ENCODE data around the gene MIPEP.

The MIPEP gene

GRCh38 chr13:23725922-23726321 is 163.3 kb downstream of the MIPEP start:
- Histone ChIP-seq H3K79me2 (ENCODE audit: insufficient read depth, low read length) (no peaks in the 10 kb centered on the region), H3K4me1 (ENCODE audit: insufficient read depth, low read length, severe bottlenecking) (no peaks in the 10 kb centered on the region), H3K9me3 (ENCODE audit: low read length) (no peaks in the 10 kb centered on the region), H3K36me3 (ENCODE audit: insufficient read depth, low read length) (no peaks in the 10 kb centered on the region), H3K27ac (ENCODE audit: low read depth, low read length, poor library complexity, severe bottlenecking) (no peak overlapping the region), H2AFZ (ENCODE audit: low read length) (no peak overlapping the region), H3K9ac (ENCODE audit: low read length) (no peak overlapping the region), H3F3A (ENCODE audit: insufficient read depth, low read length) (no peaks in the 10 kb centered on the region), H3K9me2 (ENCODE audit: low read depth, low read length) (no peaks in the 10 kb centered on the region), H3K27me3 (ENCODE audit: insufficient read depth, low read length) (no peaks in the 10 kb centered on the region), H3K4me2 (ENCODE audit: low read length) (no peak overlapping the region), H4K20me1 (ENCODE audit: insufficient read depth, low read length) (no peaks in the 10 kb centered on the region), H3K4me3 (ENCODE audit: low read depth, low read length, poor library complexity, severe bottlenecking) (no peak overlapping the region)
- TF ChIP-seq CTCF (IDR thresholded peaks at IDR 0.05; ENCODE audit: low read length) (no peak), EZH2 (IDR thresholded peaks at IDR 0.05; ENCODE audit: borderline replicate concordance, low read length) (no peak)

GRCh38 chr13:23724196-23724970 is 164.8 kb downstream of the MIPEP start:
- no peak overlapping the region for H3K4me2 ChIP-seq (ENCODE audit: low read length)
- TF ChIP-seq CTCF (IDR thresholded peaks at IDR 0.05; ENCODE audit: low read length): no peak
- TF ChIP-seq EZH2 (IDR thresholded peaks at IDR 0.05; ENCODE audit: borderline replicate concordance, low read length): no peak
- H3K79me2 ChIP-seq (ENCODE audit: insufficient read depth, low read length): no peaks in the 10 kb centered on the region
- H3K4me3 ChIP-seq (ENCODE audit: low read depth, low read length, poor library complexity, severe bottlenecking): no peak overlapping the region
- H3K4me1 ChIP-seq (ENCODE audit: insufficient read depth, low read length, severe bottlenecking): no peaks in the 10 kb centered on the region
- no peaks in the 10 kb centered on the region for H3K9me2 ChIP-seq (ENCODE audit: low read depth, low read length)
- H3F3A ChIP-seq (ENCODE audit: insufficient read depth, low read length): no peaks in the 10 kb centered on the region
- no peak overlapping the region for H3K27ac ChIP-seq (ENCODE audit: low read depth, low read length, poor library complexity, severe bottlenecking)
- H3K36me3 ChIP-seq (ENCODE audit: insufficient read depth, low read length): no peaks in the 10 kb centered on the region
- H3K27me3 ChIP-seq (ENCODE audit: insufficient read depth, low read length): no peaks in the 10 kb centered on the region
- H4K20me1 ChIP-seq (ENCODE audit: insufficient read depth, low read length): no peaks in the 10 kb centered on the region
- H3K9ac ChIP-seq (ENCODE audit: low read length): no peak overlapping the region
- no peaks in the 10 kb centered on the region for H3K9me3 ChIP-seq (ENCODE audit: low read length)
- H2AFZ ChIP-seq (ENCODE audit: low read length): no peak overlapping the region

GRCh38 chr13:23723471-23723870 is 165.7 kb downstream of the MIPEP start:
- Histone ChIP-seq H3K27me3 (ENCODE audit: insufficient read depth, low read length) (no peaks in the 10 kb centered on the region), H3K4me2 (ENCODE audit: low read length) (no peak overlapping the region), H3K9me2 (ENCODE audit: low read depth, low read length) (no peaks in the 10 kb centered on the region), H3K79me2 (ENCODE audit: insufficient read depth, low read length) (no peaks in the 10 kb centered on the region), H3K4me3 (ENCODE audit: low read depth, low read length, poor library complexity, severe bottlenecking) (no peak overlapping the region), H3K9me3 (ENCODE audit: low read length) (no peaks in the 10 kb centered on the region), H3K27ac (ENCODE audit: low read depth, low read length, poor library complexity, severe bottlenecking) (no peak overlapping the region), H3K9ac (ENCODE audit: low read length) (no peak overlapping the region), H3K4me1 (ENCODE audit: insufficient read depth, low read length, severe bottlenecking) (no peaks in the 10 kb centered on the region), H3F3A (ENCODE audit: insufficient read depth, low read length) (no peaks in the 10 kb centered on the region), H2AFZ (ENCODE audit: low read length) (no peak overlapping the region), H3K36me3 (ENCODE audit: insufficient read depth, low read length) (no peaks in the 10 kb centered on the region), H4K20me1 (ENCODE audit: insufficient read depth, low read length) (no peaks in the 10 kb centered on the region)
- no peak for TF ChIP-seq CTCF (IDR thresholded peaks at IDR 0.05; ENCODE audit: low read length)
- no peak for TF ChIP-seq EZH2 (IDR thresholded peaks at IDR 0.05; ENCODE audit: borderline replicate concordance, low read length)

Measured in OCI-LY1 (cell line).